GM04503 (cell line): ENCODE measurements around the gene EVI2A.
A peak's percentile ranks its signal among the peaks of the same experiment; 100 is the strongest.
"Not testable (repeated sequence)": the region's sequence is repeated elsewhere in the genome, so short reads cannot be mapped to it uniquely, and the experiment has no call there.

Experiments
- DNase-seq: peaks from one replicate; pipeline ENCODE4 v3.0.0-alpha.2; 2012; ENCODE audit warnings: low read depth

EVI2A gene, protein sequence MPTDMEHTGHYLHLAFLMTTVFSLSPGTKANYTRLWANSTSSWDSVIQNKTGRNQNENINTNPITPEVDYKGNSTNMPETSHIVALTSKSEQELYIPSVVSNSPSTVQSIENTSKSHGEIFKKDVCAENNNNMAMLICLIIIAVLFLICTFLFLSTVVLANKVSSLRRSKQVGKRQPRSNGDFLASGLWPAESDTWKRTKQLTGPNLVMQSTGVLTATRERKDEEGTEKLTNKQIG

DNA sequence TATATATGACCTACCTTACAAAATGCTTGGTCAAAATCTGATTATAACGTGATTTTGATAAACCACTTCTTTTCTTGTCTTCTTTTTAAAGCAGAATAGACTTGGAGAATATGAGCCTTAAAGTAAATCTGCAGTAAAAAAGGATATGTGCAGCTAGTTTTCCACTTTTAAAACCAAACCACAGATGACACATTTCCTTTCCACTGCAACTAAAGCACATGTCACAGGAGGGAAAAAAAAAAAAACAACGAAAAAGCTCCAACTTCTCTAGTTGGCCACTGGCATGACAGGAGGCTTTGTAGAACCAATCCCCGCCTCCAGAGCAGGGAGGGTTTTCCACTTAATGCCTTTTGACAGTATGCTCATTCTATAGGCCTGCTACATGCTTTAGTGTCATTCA lies at the start of gene EVI2A:
EVI2A (minus strand) TSS at position 142 of the 400 bp plus-strand sequence. CDS start 2,609 bp downstream, outside the sequence.
- peak; percentile 52 for DNase-seq

GRCh38 chr17:31369266-31369665 lies 47.8 kb upstream of the EVI2A start:
- DNase-seq = no peak

- DNase-seq = no peak
These were observed 44.7 kb upstream of the EVI2A start for GRCh38 chr17:31366088-31366487.

- DNase-seq = no peak
These were observed 42.6 kb upstream of the EVI2A start for GRCh38 chr17:31364012-31364411.

DNA sequence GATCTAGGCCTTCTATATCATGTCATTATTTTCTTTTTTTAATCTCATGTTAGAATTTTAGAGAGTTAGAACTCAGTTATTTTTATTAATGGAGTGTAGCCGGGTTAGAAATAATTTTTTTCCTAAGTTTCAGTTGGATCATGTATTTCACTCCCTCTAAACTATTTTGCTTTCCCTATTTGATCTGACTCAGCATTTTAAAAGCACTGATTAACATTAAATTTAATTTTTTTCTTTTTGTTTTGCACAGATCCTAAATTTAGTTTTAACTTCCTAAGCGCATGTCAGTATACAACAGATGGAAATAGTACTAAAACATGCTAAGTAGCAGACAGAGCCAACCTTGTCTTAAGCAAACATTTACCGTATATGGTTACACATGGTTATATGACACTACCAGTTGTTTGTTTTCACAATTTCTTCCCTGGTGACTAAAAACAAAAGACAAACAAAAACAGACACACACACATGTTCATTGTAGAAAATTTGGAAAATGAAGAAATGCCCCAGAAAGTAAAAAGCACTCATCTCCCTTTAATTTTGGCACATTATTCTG lies 36.5 kb upstream of the EVI2A start:
- DNase-seq = no peak

- no peak for DNase-seq
These were observed 35.7 kb upstream of the EVI2A start for GRCh38 chr17:31357091-31357490.

DNA sequence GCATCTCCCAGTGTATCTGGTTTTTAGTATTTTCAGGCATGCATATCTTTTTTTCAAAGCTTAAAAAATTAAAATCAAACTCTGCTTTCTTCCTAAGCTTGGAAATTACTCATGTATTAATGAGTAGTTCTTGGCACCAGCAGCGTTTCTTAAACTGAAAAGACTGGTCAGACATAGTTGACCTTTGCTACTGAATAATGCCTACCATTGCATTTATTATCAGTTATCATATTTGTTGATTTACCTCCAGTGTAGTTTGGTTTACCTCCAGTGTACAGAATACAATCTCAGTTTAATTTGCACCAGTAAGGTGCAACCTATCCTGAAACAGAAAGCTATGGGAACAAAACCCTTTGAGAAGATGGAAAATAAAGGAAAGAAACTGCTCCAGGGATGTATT lies 34.5 kb upstream of the EVI2A start:
- no peak for DNase-seq

DNA sequence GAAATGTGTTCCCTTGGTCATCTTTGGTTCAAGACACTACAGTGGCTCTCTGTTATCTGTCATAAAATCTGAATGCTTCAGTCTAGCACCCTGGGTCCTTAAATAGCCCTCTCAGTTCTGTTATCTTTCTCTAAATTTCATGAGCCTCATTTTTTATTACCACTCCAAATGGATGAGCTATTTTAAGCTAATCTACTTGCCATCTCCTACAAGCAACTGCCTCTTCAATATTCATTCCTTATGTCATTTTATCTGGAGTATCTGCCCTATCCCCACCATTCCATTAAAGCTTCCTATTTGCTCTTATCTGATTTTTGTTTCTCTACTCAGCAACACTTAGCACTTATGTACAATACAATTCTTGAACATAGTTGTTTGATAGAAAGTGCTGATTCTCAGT lies 28.0 kb upstream of the EVI2A start:
- DNase-seq = no peak

- DNase-seq = not testable (repeated sequence)
These were observed 23.8 kb upstream of the EVI2A start for GRCh38 chr17:31345191-31345747.

DNA sequence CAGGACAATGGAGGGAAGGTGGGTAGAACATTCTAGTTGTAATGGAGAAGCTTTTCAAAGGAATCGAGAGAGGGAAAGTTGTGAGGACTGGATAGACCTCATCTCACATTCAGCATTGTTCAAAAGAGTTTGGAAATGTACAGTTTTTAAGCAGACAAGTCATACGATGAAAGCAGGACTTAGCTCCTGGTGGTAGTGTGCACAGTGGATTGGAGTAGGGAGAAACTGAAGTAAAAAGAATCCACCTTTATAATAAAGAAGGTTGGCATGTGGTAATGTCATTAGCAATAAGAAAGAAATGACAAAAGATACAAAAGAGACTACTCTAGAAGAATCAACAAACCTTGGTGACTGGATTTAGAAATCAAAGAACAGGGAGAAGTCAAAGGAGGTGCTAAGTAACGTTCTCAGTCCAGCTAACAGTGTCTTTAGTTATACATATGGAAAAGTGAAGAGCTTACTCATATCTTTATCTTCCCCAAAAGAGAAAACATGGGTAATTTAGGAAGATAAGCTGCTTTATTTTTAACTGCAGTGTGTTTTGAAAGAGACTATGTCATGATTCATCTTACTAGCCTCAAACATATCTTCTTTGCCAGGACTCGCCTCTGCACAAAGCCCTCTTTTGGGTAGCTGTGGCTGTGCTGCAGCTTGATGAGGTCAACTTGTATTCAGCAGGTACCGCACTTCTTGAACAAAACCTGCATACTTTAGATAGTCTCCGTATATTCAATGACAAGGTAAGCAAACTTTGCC lies 18.7 kb upstream of the EVI2A start:
- peak; percentile 30 for DNase-seq

- no peak for DNase-seq
These were observed 7.8 kb upstream of the EVI2A start for GRCh38 chr17:31329221-31329620.

DNA sequence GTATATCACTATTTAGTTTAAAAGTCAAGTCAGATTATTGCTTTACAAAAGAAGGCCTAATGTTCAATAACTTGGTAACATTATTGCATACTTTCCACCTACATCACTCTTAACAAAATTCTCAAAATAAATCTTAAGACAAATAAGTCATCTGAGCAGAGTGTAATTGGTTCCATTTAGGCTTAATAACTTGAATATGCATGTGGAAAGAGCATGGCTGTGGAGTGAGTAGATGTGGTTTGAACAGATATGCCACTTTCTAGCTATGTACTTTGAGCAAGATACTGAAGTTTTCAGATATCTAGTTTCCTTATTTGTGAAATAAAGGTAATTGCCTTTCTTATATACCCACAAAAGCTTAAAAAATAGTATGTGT lies 6.7 kb upstream of the EVI2A start:
- DNase-seq = no peak

DNA sequence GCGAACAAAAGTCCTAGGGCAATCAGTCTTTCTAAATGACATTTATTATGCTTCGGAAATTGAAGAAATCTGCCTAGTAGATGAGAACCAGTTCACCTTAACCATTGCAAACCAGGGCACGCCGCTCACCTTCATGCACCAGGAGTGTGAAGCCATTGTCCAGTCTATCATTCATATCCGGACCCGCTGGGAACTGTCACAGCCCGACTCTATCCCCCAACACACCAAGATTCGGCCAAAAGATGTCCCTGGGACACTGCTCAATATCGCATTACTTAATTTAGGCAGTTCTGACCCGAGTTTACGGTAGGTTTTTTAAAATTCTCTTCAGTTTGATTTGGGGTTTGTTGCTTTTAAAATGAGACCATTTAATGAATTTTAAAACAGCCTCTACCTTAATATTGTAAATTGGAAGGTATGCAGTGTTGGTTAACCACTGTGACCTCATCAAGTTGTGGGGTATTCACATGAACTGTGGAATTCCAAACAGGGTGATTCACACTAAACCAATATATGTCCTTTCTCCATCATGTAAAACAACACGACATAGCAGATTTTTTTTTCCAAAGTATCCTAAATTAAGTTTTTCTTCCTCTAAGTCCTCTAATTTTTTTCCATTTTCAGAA lies 6.2 kb upstream of the EVI2A start:
- peak; percentile 56 for DNase-seq

DNA sequence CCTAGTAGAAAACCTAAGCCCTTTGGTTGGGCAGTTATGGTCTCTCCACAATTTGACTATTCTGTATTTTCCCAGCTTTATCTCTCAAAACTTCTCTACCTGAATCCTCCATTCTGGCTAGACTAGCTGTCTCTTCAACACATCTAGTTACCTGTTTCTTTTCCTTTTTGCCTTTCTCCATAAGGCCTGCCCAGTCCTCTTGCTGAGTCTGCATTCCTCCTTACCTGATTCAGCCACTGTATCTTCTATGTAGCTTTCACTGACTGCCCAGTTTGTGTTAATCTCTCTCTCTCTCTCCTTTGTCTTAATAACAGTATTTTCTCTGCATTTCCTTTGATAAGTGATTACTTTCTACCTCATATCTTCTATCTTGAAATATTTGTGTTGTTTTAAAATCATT lies 2.1 kb upstream of the EVI2A start:
- DNase-seq = no peak

DNA sequence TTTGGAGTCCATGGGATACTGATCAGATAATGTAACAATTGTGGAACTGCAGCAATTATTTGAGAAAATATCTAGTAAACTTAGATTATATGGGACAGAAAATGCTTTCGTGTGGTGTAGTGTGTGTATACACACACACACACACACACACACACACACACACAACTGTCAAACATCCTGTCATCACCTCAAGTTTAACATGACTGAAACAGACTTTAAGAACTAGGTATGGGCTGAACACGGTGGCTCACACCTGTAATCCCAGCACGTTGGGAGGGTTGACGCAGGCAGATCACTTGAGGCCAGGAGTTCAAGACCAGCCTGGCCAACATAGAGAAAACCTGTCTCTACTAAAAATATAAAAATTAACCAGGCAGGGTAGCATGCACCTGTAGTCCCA lies 544 bp upstream of the EVI2A start:
- no peak for DNase-seq

GRCh38 chr17:31320791-31321190 lies 631 bp downstream of the EVI2A start:
- DNase-seq = no peak

- no peak for DNase-seq
These were observed 1.2 kb downstream of the EVI2A start for GRCh38 chr17:31320241-31320640.

GRCh38 chr17:31318851-31319661 lies 2.4 kb downstream of the EVI2A start:
- no peak for DNase-seq

- no peak for DNase-seq
These were observed 3.1 kb downstream of the EVI2A start for GRCh38 chr17:31318298-31318801.

DNA sequence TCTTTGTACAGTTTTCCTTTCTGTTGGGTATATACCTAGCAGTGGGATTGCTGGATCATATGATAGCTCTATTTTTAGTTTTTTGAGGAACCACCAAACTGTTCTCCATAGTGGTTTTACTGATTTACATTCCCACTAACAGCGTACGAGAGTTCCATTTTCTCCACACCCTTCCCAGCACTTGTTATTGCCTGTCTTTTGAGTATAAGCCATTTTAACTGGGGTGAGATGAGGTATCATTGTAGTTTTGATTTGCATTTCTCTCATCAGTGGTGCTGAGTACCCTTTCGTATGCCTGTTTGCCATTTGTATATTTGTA lies 6.7 kb downstream of the EVI2A start:
- no peak for DNase-seq

DNA sequence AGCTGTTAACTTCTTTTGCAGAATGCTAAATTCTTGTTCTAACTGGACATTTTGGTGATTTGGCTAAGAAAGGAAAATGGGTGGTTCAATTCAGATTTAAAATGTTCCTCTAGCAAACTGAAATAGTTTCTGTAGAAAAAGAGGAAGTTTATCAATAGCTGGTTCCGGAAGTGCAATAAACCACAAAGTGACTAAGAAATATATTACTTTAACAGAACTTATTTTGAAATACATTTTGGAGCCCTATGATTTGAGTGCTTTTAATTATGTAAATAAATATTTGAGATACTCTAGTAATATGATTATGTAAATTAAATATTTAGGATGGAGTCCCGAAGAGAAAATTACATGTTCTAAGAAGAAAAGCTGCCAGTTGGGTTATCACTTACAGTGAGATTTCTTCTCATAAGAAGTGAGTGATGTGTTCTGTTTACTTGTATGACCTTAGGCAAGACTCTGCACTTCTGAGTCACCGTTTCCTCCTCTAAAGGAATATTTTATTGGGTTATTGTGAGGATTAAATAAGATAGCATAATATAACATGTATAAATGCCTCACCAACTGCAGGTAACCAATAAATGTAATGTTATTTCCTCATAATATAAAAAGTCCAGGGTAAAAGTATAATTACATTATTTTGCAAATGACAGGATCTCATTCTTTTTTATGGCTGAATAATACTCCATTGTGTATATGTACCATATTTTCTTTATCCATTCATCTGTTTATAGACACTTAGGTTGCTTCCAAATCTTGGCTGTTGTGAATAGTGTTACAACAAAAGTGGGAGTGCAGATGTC lies 7.2 kb downstream of the EVI2A start, which contains the start of gene EVI2B:
EVI2B (minus strand) TSS at position 73 of the 800 bp plus-strand sequence. CDS start 8,445 bp downstream, outside the sequence.
- no peak for DNase-seq
